ENCODE results near the gene ENC1. TPM values are rescaled to one million over a fixed set of nuclear protein-coding genes. Genes with fewer than 3 reads are reported as not detected.

The ENC1 gene
- total RNA-seq, 2 donors from 2014 or later: 0.60 to 1.9 TPM

DNA sequence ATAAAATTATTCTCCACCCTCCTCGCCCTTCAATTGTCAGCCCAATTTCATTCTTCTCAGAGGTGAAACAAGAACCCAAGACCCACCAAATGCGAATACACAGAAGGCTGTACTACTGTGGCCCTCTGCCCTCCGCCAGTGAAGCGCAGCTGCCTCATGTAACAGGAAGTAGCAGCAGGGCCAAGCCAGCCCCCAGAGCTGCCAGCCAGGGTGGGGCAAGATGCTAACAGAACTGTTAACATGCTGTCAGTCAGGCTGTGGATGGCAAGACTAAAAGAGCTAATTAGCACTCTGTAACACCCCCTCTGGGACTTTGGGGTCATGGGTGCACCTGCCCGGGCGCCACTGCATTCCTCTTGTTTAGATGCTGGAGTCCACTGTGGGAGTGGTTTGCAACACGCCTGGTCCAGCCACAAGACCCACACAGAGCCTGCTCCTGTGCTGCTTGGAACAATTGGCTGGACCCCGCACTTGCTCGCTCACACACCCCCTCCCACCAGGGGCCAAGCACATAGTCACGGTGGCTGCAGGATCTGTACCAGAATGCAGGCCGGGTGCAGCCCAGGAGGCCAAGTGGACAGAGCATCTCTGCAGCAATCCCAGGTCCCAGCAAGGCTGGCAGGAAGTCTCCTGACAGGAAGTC, 30.0 kb upstream of the ENC1 start:
- no peaks in the 10 kb centered on the region for H3K9me3 Mint-ChIP-seq
- no peaks in the 10 kb centered on the region for H3K36me3 Mint-ChIP-seq (ENCODE audit: insufficient read depth in 2 of 2)
- H3K27ac Mint-ChIP-seq: no peak overlapping the region
- no peaks in the 10 kb centered on the region for H3K4me1 Mint-ChIP-seq (ENCODE audit: low read depth)
- no peak overlapping the region for H3K4me3 Mint-ChIP-seq
- DNase-seq (no peak), ATAC-seq (replicated peaks in 1 of 2) (no peak)
- peaks cover 13% of the 10 kb centered on the region for H3K27me3 Mint-ChIP-seq (ENCODE audit: low read depth)

DNA sequence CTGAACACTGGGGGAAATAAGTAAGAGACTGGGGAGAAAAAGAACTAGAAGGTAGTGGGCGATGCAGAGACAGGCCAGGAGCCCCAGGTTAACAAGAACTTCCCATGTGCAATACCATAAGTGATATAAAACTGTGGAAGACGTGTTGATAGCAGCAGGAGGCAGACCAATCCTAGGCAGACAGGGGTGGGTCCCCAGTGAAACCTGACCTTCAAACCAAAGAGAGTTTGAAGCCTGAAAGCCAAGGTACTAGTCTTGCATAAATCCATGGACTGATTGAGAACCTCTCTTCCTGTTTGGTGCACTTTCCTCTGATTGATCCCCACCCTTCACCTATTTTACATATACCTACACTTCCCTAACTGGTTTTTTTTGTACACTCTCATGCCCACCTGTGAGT, 29.3 kb upstream of the ENC1 start:
- peaks cover 13% of the 10 kb centered on the region for H3K27me3 Mint-ChIP-seq (ENCODE audit: low read depth)
- H3K36me3 Mint-ChIP-seq (ENCODE audit: insufficient read depth in 2 of 2): no peaks in the 10 kb centered on the region
- no peak overlapping the region for H3K27ac Mint-ChIP-seq

DNA sequence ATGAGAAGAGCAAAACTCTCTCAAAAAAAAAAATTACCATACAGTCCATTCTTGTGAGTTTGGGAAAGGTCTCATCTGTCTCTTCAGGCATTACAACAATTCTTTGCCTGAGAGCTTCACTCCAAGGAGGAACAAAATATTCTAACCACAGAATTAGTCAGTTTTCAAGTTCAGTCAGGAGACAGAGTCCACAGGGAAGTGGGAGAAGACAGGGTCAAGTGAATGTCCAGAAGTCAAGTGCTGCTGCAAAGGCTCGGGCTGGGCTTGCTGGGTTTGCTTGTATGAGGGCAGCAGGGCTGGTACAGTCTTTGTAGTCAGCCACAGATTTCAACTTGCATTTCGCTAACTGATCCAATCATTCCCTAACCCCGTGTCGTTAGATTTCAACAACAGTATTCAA, 26.9 kb upstream of the ENC1 start:
- Mint-ChIP-seq H3K4me1 (ENCODE audit: low read depth) (no peaks in the 10 kb centered on the region), H3K9me3 (no peaks in the 10 kb centered on the region), H3K27me3 (ENCODE audit: low read depth) (peaks cover 15% of the 10 kb centered on the region), H3K4me3 (no peak overlapping the region), H3K27ac (no peak overlapping the region), H3K36me3 (ENCODE audit: insufficient read depth in 2 of 2) (no peaks in the 10 kb centered on the region)
- DNase-seq (no peak), ATAC-seq (replicated peaks in 1 of 2) (no peak)

More for the DNA sequence above, 29.3 kb upstream of the ENC1 start:
- ATAC-seq (replicated peaks in 1 of 2): no peak
- Mint-ChIP-seq H3K9me3 (no peaks in the 10 kb centered on the region), H3K4me1 (ENCODE audit: low read depth) (no peaks in the 10 kb centered on the region), H3K4me3 (no peak overlapping the region)
- no peak for DNase-seq

DNA sequence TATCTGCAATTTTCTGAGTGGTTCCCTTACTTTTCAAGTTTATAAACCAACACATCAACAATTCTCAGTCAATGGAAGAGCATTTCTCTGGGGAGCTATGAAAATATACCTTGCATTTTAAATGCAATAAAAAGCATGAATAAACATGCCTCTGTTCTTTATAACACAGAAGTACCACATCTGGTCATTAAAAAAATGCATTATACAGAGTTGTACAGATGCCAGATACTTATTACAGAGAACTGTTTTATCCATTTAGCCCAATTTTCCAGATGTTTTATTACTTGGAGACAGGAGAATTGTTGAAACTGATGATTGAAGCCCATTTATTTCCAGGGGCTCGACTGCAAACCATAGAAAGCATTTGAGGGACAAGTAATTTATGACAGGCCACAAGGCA, 25.3 kb upstream of the ENC1 start:
- Mint-ChIP-seq H3K36me3 (ENCODE audit: insufficient read depth in 2 of 2) (no peaks in the 10 kb centered on the region), H3K4me3 (no peak overlapping the region), H3K27me3 (ENCODE audit: low read depth) (peaks cover 10% of the 10 kb centered on the region), H3K9me3 (no peaks in the 10 kb centered on the region), H3K4me1 (ENCODE audit: low read depth) (no peaks in the 10 kb centered on the region), H3K27ac (no peak overlapping the region)
- ATAC-seq (replicated peaks in 1 of 2): no peak
- DNase-seq: no peak

DNA sequence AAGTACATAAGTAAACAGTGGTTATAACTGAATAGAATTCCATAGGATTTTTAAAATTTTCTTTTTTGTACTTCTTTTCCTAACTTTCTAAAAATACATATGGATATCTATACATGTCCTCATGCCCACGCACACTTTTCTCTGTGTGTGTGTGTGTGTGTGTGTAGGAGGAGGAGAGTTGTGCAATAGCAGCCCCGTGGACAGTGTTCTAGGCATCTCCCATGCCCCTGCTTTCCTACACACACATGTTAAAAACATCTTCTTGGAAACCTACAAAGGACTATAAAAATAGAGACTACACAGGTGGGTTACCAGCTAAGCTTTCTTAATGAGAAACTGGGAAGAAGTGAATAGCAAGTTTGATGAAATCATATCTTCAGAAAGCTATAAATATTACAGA, 24.7 kb upstream of the ENC1 start:
- Mint-ChIP-seq H3K9me3 (no peaks in the 10 kb centered on the region), H3K4me3 (no peak overlapping the region), H3K4me1 (ENCODE audit: low read depth) (no peaks in the 10 kb centered on the region), H3K36me3 (ENCODE audit: insufficient read depth in 2 of 2) (no peaks in the 10 kb centered on the region), H3K27me3 (ENCODE audit: low read depth) (peaks cover 15% of the 10 kb centered on the region), H3K27ac (no peak overlapping the region)
- no peak for DNase-seq
- ATAC-seq (replicated peaks in 1 of 2): no peak

DNA sequence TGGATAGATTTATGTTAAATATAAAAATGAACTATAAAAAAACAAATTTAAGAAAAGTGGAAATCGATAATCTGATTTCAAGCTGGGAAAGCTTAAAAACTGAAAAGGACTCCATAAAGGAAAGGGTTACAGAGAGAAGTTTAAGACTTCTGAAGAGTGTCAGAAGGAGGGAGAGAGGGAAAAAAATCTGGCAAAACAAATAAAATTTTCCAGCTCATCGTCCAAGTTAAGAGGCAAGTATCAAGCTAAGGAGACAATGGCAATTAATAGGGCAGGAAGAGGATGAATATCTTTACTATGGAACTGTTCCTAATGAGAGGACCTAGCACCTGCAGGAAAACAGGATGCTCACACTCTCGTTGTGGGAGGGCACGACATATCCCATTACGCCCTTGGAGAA, 24.0 kb upstream of the ENC1 start:
- H3K27me3 Mint-ChIP-seq (ENCODE audit: low read depth): peaks cover 20% of the 10 kb centered on the region
- no peak overlapping the region for H3K4me3 Mint-ChIP-seq
- no peaks in the 10 kb centered on the region for H3K4me1 Mint-ChIP-seq (ENCODE audit: low read depth)
- H3K36me3 Mint-ChIP-seq (ENCODE audit: insufficient read depth in 2 of 2): no peaks in the 10 kb centered on the region
- no peak overlapping the region for H3K27ac Mint-ChIP-seq
- no peaks in the 10 kb centered on the region for H3K9me3 Mint-ChIP-seq
- DNase-seq (no peak), ATAC-seq (replicated peaks in 1 of 2) (no peak)

DNA sequence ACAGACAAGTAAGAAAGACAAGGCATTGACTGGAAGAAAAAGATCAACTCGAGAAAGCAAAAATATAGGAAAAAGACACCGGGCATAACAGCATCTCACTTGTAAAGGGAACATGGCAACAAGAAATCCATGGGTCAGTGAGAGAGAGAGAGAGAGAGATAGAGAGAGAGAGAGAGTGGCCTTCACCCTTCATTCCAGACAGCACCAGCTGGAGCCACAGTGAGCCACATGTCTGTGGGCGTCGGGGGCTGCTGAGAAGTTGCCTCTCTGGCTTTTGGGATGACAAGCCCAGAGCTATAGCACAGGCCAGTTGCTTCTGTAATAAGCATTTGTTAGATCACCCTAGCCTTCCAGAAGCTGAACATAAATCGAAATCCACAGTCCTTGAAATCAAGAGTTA, 20.3 kb upstream of the ENC1 start:
- ATAC-seq (replicated peaks in 1 of 2) (no peak), DNase-seq (no peak)
- H3K27me3 Mint-ChIP-seq (ENCODE audit: low read depth): peaks cover 32% of the 10 kb centered on the region
- no peak overlapping the region for H3K27ac Mint-ChIP-seq
- no peak overlapping the region for H3K4me3 Mint-ChIP-seq
- no peaks in the 10 kb centered on the region for H3K36me3 Mint-ChIP-seq (ENCODE audit: insufficient read depth in 2 of 2)
- no peaks in the 10 kb centered on the region for H3K4me1 Mint-ChIP-seq (ENCODE audit: low read depth)
- no peaks in the 10 kb centered on the region for H3K9me3 Mint-ChIP-seq

DNA sequence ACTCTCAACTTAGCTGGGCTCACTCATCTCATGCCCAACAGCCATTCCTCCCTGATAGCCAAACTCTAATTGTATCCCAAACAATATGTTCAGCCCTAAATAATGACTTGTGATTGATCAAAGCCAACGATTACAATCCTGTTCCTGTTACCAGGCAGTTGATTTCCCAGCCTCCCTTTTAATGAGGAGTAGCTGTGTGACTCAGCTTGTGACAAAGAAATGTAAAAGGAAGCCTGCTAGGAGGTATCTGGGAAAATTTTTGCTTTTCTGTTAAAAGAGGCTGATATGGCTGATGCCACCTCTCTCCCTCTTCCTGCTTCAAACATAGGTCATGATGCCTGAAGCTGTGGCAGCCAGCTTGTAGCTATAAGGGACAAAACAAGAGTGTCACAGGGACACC, 19.6 kb upstream of the ENC1 start:
- no peaks in the 10 kb centered on the region for H3K4me1 Mint-ChIP-seq (ENCODE audit: low read depth)
- H3K9me3 Mint-ChIP-seq: no peaks in the 10 kb centered on the region
- H3K36me3 Mint-ChIP-seq (ENCODE audit: insufficient read depth in 2 of 2): no peaks in the 10 kb centered on the region
- H3K4me3 Mint-ChIP-seq: no peak overlapping the region
- DNase-seq (no peak), ATAC-seq (replicated peaks in 1 of 2) (no peak)
- H3K27me3 Mint-ChIP-seq (ENCODE audit: low read depth): peaks cover 32% of the 10 kb centered on the region
- H3K27ac Mint-ChIP-seq: no peak overlapping the region

DNA sequence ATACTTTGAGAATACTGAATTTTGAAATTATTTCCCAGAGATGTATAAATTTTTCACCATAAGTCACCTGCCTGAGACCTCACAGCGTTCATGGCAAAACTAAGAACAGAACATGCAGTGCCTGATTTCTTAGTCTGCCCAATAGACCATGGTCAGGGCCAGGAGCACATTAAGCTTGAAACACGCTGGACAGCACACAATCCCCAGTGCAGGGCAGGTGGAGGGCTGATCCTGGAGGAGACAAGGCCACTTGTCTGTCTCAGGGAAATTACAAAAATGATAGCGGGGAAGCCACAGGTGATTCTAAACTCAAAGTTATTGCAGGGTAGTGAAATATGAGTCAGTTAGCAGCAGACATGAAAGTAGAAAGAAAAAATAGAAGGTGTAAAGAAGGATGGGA, 18.6 kb upstream of the ENC1 start:
- DNase-seq (no peak), ATAC-seq (replicated peaks in 1 of 2) (no peak)
- no peak overlapping the region for H3K27ac Mint-ChIP-seq
- H3K36me3 Mint-ChIP-seq (ENCODE audit: insufficient read depth in 2 of 2): no peaks in the 10 kb centered on the region
- H3K4me1 Mint-ChIP-seq (ENCODE audit: low read depth): no peaks in the 10 kb centered on the region
- peaks cover 32% of the 10 kb centered on the region for H3K27me3 Mint-ChIP-seq (ENCODE audit: low read depth)
- H3K9me3 Mint-ChIP-seq: no peaks in the 10 kb centered on the region
- H3K4me3 Mint-ChIP-seq: no peak overlapping the region

DNA sequence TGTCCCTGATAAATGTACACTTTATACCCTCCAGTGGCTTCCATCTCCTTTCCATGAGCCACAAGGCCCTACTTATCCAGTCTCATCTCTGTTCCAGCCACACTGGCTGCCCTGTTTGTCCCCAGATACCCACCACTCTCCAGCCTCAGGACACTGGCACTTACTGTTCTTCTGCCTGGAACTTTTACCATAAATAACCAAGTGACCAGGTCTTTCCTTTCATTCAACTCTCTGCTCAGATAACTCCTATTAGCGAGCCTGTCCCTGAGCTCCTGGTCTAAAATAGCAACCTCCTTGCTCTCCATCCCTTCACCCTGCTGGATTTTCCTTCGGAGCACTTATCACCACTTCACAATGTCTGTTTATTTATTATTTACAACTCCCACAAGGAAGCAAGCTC, 16.6 kb upstream of the ENC1 start:
- no peak for ATAC-seq (replicated peaks in 1 of 2)
- H3K9me3 Mint-ChIP-seq: no peaks in the 10 kb centered on the region
- H3K4me3 Mint-ChIP-seq: no peak overlapping the region
- no peaks in the 10 kb centered on the region for H3K4me1 Mint-ChIP-seq (ENCODE audit: low read depth)
- no peaks in the 10 kb centered on the region for H3K36me3 Mint-ChIP-seq (ENCODE audit: insufficient read depth in 2 of 2)
- no peak overlapping the region for H3K27ac Mint-ChIP-seq
- H3K27me3 Mint-ChIP-seq (ENCODE audit: low read depth): peaks cover 24% of the 10 kb centered on the region
- no peak for DNase-seq

DNA sequence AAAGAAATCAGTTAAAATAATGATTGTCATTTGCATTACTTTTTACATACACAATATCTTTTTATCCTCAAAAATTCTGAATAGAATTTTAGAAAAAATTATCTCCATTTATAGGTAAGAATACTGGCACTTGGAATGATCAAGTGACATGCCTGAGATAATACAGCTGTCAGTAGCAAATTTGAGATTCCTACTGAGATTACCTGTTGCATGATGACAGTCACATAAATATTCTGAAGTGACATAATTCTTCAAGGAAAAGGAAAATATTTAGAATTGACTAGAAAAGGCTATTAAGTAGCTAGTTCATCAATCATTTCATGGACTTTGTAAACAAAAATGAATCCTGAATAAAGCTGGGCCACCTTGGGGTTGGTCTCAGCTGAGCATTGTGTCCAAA, 15.2 kb upstream of the ENC1 start:
- H3K27me3 Mint-ChIP-seq (ENCODE audit: low read depth): peaks cover 21% of the 10 kb centered on the region

DNA sequence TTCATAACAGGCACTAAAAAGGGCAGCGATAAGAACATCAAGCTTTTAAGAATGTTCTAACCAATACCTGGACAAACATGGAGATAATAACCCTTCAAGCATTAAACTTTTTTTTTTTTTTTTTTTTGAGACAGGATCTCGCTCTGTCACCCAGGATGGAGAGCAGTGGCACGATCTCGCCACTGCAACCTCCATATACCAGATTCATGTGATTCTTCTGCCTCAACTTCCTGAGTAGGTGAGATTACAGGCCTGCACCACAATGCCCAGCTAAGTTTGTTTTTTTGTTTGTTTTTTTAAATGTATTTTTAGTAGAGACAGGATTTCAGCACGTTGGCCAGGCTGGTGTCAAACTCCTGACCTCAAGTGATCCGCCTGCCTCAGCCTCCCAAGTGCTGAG, 14.7 kb upstream of the ENC1 start:
- Mint-ChIP-seq H3K9me3 (no peaks in the 10 kb centered on the region), H3K36me3 (ENCODE audit: insufficient read depth in 2 of 2) (no peaks in the 10 kb centered on the region), H3K27me3 (ENCODE audit: low read depth) (peaks cover 17% of the 10 kb centered on the region), H3K4me3 (no peak overlapping the region), H3K4me1 (ENCODE audit: low read depth) (no peaks in the 10 kb centered on the region), H3K27ac (no peak overlapping the region)
- DNase-seq (no peak), ATAC-seq (replicated peaks in 1 of 2) (no peak)

More for the DNA sequence above, 15.2 kb upstream of the ENC1 start:
- Mint-ChIP-seq H3K36me3 (ENCODE audit: insufficient read depth in 2 of 2) (no peaks in the 10 kb centered on the region), H3K4me3 (no peak overlapping the region), H3K9me3 (no peaks in the 10 kb centered on the region), H3K4me1 (ENCODE audit: low read depth) (no peaks in the 10 kb centered on the region), H3K27ac (no peak overlapping the region)
- no peak for DNase-seq
- no peak for ATAC-seq (replicated peaks in 1 of 2)

DNA sequence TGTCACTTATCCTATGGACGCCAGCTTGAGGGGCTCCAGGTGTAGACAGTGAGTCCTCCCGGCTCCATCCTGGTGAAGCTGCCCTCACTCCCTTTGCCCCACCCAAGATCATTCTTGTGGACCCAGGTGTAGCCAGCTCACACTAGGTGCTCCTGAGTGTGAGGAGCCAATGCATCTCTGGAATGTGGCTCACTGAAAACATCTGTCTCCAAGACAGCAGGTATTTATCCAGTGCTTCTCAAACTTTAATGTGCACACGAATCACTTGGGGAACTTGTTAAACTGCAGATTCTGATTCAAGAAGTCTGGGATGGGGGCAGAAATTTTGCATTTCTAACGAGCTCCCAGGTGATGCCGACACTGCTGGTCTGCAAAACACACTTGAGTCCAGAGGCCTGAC, 13.5 kb upstream of the ENC1 start:
- H3K9me3 Mint-ChIP-seq: no peaks in the 10 kb centered on the region
- H3K4me3 Mint-ChIP-seq: no peak overlapping the region
- H3K4me1 Mint-ChIP-seq (ENCODE audit: low read depth): no peaks in the 10 kb centered on the region
- no peaks in the 10 kb centered on the region for H3K36me3 Mint-ChIP-seq (ENCODE audit: insufficient read depth in 2 of 2)
- H3K27me3 Mint-ChIP-seq (ENCODE audit: low read depth): peaks cover 7% of the 10 kb centered on the region
- no peak overlapping the region for H3K27ac Mint-ChIP-seq
- ATAC-seq (replicated peaks in 1 of 2) (no peak), DNase-seq (no peak)

DNA sequence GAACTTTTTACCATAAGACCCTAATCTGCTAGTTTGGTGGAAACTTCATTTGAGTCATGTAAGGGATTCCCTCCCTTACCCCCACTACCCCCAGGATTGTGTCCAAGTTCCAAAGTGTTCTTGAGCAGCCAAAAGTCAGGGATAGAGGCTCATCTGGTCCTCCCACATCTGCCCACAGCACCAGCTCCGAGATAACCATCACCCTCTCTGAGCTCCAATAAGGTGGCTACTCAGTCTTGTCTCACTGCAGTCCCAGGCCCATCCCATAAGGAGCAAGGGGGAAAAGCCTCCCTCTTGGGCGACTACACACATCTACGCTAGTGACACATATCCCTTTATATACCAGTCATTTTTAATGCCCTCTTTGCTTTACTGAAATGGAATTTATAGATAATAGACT, 12.0 kb upstream of the ENC1 start:
- Mint-ChIP-seq H3K27me3 (ENCODE audit: low read depth) (peaks cover 6% of the 10 kb centered on the region), H3K36me3 (ENCODE audit: insufficient read depth in 2 of 2) (no peaks in the 10 kb centered on the region), H3K4me3 (no peak overlapping the region), H3K9me3 (no peaks in the 10 kb centered on the region), H3K4me1 (ENCODE audit: low read depth) (no peaks in the 10 kb centered on the region), H3K27ac (no peak overlapping the region)
- ATAC-seq (replicated peaks in 1 of 2) (no peak), DNase-seq (no peak)
